Loucy (cell line): Measurements from ENCODE around the gene GOT2.

Source experiments
- H2AFZ ChIP-seq: fragments of 200-600 bp; sonication (generic); 2 replicates; pipeline ENCODE4 v1.6.0; 2016; ENCODE audit warnings: antibody characterized with exemption, mild to moderate bottlenecking, low read length, moderate library complexity
- H3F3A ChIP-seq: fragments of 200-600 bp; 2 replicates; pipeline ENCODE4 v1.6.0; 2016; ENCODE audit warnings: antibody characterized with exemption, low read depth, mild to moderate bottlenecking
- H3K27me3 ChIP-seq: fragments of 200-600 bp; sonication (generic); 2 replicates; pipeline ENCODE4 v1.6.1; 2014; ENCODE audit warnings: low read length, mild to moderate bottlenecking; ENCODE audit not compliant: insufficient read depth, poor library complexity, severe bottlenecking
- H3K36me3 ChIP-seq: fragments of 200-600 bp; sonication (generic); 2 replicates; pipeline ENCODE4 v1.6.1; 2016; ENCODE audit warnings: low read length; ENCODE audit not compliant: insufficient read depth
- H3K4me1 ChIP-seq: fragments of 200-600 bp; sonication (generic); 2 replicates; pipeline ENCODE4 v1.5.1; 2014; ENCODE audit warnings: low read length, mild to moderate bottlenecking; ENCODE audit not compliant: insufficient read depth, poor library complexity, severe bottlenecking
- H3K4me2 ChIP-seq: fragments of 200-600 bp; sonication (generic); 2 replicates; pipeline ENCODE4 v1.6.0; 2014; ENCODE audit warnings: antibody characterized with exemption, low read length, low read depth, mild to moderate bottlenecking; ENCODE audit not compliant: poor library complexity, severe bottlenecking
- H3K4me3 ChIP-seq: fragments of 200-600 bp; sonication (generic); 2 replicates; pipeline ENCODE4 v1.5.1; 2014; ENCODE audit warnings: low read length, mild to moderate bottlenecking, mixed read lengths; ENCODE audit not compliant: poor library complexity, severe bottlenecking
- H3K79me2 ChIP-seq: fragments of 200-600 bp; sonication (generic); 2 replicates; pipeline ENCODE4 v1.6.1; 2014; ENCODE audit warnings: low read length; ENCODE audit not compliant: insufficient read depth
- H3K9ac ChIP-seq: fragments of 200-600 bp; sonication (generic); 2 replicates; pipeline ENCODE4 v1.6.0; 2014; ENCODE audit warnings: mild to moderate bottlenecking, low read depth, low read length, moderate library complexity; ENCODE audit not compliant: poor library complexity, severe bottlenecking
- H3K9me2 ChIP-seq: fragments of 200-600 bp; sonication (generic); replicated peaks from 2 replicates; pipeline ENCODE4 v1.6.1; 2016; ENCODE audit warnings: low read depth, low read length, mixed read lengths
- H3K9me3 ChIP-seq: fragments of 200-600 bp; sonication (generic); 2 replicates; pipeline ENCODE4 v1.6.1; 2014; ENCODE audit warnings: mild to moderate bottlenecking, antibody characterized with exemption, low read length, low read depth; ENCODE audit not compliant: insufficient read depth
- H4K20me1 ChIP-seq: fragments of 200-600 bp; sonication (generic); 2 replicates; pipeline ENCODE4 v1.6.0; 2014; ENCODE audit warnings: antibody characterized with exemption, low read length, mild to moderate bottlenecking; ENCODE audit not compliant: insufficient read depth, poor library complexity, severe bottlenecking
- EZH2phosphoT487 ChIP-seq: fragments of 200-600 bp; IDR thresholded peaks from 2 replicates; pipeline ENCODE4 v1.6.1; 2018; ENCODE audit warnings: antibody characterized with exemption, mild to moderate bottlenecking, moderate library complexity, borderline replicate concordance
- TF ChIP-seq, protein P1 (sequence below): fragments of 200-600 bp; sonication (generic); conservative IDR thresholded peaks from 2 replicates; pipeline ENCODE4 v1.5.1; 2014; ENCODE audit warnings: mild to moderate bottlenecking, antibody characterized with exemption, low read length

GOT2 gene

GRCh38 chr16:58658796-58659211, 75.3 kb downstream of the GOT2 start:
- Histone ChIP-seq H3F3A (no peaks in the 10 kb centered on the region), H3K79me2 (no peaks in the 10 kb centered on the region), H3K4me3 (no peak overlapping the region), H2AFZ (no peak overlapping the region), H4K20me1 (no peaks in the 10 kb centered on the region), H3K9me3 (no peaks in the 10 kb centered on the region), H3K4me1 (no peaks in the 10 kb centered on the region), H3K9me2 (no peaks in the 10 kb centered on the region), H3K27me3 (no peaks in the 10 kb centered on the region), H3K9ac (no peak overlapping the region), H3K36me3 (no peaks in the 10 kb centered on the region), H3K4me2 (no peak overlapping the region)
- TF ChIP-seq, protein P1, sequence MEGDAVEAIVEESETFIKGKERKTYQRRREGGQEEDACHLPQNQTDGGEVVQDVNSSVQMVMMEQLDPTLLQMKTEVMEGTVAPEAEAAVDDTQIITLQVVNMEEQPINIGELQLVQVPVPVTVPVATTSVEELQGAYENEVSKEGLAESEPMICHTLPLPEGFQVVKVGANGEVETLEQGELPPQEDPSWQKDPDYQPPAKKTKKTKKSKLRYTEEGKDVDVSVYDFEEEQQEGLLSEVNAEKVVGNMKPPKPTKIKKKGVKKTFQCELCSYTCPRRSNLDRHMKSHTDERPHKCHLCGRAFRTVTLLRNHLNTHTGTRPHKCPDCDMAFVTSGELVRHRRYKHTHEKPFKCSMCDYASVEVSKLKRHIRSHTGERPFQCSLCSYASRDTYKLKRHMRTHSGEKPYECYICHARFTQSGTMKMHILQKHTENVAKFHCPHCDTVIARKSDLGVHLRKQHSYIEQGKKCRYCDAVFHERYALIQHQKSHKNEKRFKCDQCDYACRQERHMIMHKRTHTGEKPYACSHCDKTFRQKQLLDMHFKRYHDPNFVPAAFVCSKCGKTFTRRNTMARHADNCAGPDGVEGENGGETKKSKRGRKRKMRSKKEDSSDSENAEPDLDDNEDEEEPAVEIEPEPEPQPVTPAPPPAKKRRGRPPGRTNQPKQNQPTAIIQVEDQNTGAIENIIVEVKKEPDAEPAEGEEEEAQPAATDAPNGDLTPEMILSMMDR: no peak
- TF ChIP-seq EZH2phosphoT487: no peak
